Endothelial cell (in vitro differentiated cells): Measurements from ENCODE around the gene METRN. TPM values are rescaled to one million over a fixed set of nuclear protein-coding genes. Genes with fewer than 3 reads are reported as not detected.

Experiments used
- DNase-seq: peaks from one replicate; pipeline ENCODE4 v3.0.0; 2021; ENCODE audit warnings: low spot score
- H3K27ac Mint-ChIP-seq: one replicate; pipeline ENCODE4 v1.8.0; 2021; ENCODE audit warnings: mixed read lengths, inconsistent platforms; ENCODE audit not compliant: unreplicated experiment
- H3K27me3 Mint-ChIP-seq: one replicate; pipeline ENCODE4 v1.8.0; 2021; ENCODE audit warnings: mild to moderate bottlenecking, moderate library complexity, mixed read lengths, inconsistent platforms; ENCODE audit not compliant: unreplicated experiment
- H3K36me3 Mint-ChIP-seq: one replicate; pipeline ENCODE4 v1.8.0; 2021; ENCODE audit warnings: mild to moderate bottlenecking, low read depth, mixed read lengths, inconsistent platforms; ENCODE audit not compliant: unreplicated experiment
- H3K4me1 Mint-ChIP-seq: one replicate; pipeline ENCODE4 v1.8.0; 2021; ENCODE audit warnings: mild to moderate bottlenecking, mixed read lengths, inconsistent platforms; ENCODE audit not compliant: unreplicated experiment
- H3K4me3 Mint-ChIP-seq: one replicate; pipeline ENCODE4 v1.8.0; 2021; ENCODE audit warnings: mild to moderate bottlenecking, mixed read lengths, inconsistent platforms; ENCODE audit not compliant: unreplicated experiment
- H3K9me3 Mint-ChIP-seq: one replicate; pipeline ENCODE4 v1.8.0; 2021; ENCODE audit warnings: mixed read lengths, inconsistent platforms; ENCODE audit not compliant: unreplicated experiment
- total RNA-seq: library from RNA; stranded (reverse); fragmentation: NEBNext Ultra II Directional; extraction: Animal tissue kit (Norgen Biotek cat#: 25700); gene quantifications from one replicate; pipeline ENCODE4 v1.2.1, GENCODE V29; 2021; ENCODE audit not compliant: unreplicated experiment
- TF ChIP-seq, protein P1 (sequence below): fragments of 200-600 bp; sonication (generic); IDR thresholded peaks from one replicate; pipeline ENCODE4 v1.5.0; 2021; ENCODE audit warnings: antibody characterized with exemption; ENCODE audit not compliant: unreplicated experiment

The METRN gene
- total RNA-seq, 1 donor from 2014 or later = 11.2 TPM

DNA sequence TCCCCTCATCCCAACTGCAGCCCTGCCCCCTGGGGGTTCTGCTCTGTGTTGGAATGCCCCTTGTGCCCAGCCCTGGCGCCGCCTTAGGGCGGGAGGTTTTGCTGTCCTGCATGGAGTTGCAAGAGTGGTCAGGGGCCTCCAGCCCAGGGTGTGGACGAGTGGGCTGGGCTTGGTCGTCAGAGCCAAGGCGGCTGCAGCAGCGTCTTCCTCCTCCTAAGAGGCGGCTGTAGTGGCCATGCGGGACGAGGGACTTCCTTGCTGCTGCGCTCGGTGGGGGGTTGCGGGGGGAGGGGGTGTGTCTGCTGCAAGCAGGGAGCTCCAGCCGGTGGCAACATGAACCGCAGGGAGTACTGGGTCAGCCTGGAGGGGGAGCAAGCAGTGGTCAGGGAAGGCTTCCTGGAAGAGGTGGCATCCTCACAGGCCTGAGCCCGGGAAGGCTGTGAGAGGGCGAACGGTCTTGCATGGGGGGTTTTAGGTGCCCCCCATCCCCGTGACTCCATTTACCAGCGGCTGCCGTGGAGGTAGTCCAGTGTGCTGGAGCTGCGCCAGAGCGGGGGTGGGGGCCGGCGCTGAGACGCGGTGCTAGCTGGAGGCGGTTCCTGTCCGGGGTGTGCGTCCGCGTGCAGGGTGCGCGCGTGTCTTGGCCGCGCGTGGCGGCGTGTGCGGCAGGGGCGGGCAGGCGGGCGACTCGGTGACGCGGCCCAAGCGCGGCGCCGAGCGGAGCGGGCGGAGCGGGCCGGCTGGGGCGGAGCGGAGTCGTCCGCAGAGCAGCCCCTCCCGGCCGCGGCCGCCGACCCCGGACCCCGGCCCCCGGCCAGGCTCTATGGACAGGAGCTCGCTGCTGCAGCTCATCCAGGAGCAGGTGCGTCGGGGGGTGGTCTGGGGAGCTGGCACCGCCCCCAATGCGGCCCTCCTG is 39.7 kb upstream of the METRN start, which contains the start of gene RHBDL1:
Gene RHBDL1 (plus strand): TSS at position 704 of the 916 bp plus-strand sequence. CDS start 120 bp downstream, at position 824.
- H3K27ac Mint-ChIP-seq = no peak within 1 kb of the TSS
- TF ChIP-seq, protein P1, sequence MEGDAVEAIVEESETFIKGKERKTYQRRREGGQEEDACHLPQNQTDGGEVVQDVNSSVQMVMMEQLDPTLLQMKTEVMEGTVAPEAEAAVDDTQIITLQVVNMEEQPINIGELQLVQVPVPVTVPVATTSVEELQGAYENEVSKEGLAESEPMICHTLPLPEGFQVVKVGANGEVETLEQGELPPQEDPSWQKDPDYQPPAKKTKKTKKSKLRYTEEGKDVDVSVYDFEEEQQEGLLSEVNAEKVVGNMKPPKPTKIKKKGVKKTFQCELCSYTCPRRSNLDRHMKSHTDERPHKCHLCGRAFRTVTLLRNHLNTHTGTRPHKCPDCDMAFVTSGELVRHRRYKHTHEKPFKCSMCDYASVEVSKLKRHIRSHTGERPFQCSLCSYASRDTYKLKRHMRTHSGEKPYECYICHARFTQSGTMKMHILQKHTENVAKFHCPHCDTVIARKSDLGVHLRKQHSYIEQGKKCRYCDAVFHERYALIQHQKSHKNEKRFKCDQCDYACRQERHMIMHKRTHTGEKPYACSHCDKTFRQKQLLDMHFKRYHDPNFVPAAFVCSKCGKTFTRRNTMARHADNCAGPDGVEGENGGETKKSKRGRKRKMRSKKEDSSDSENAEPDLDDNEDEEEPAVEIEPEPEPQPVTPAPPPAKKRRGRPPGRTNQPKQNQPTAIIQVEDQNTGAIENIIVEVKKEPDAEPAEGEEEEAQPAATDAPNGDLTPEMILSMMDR = no peak
- no peaks in the 10 kb centered on the region for H3K36me3 Mint-ChIP-seq
- no peaks in the 10 kb centered on the region for H3K9me3 Mint-ChIP-seq
- no peak within 1 kb of the TSS for H3K4me3 Mint-ChIP-seq
- DNase-seq = no peak
- peaks cover 14% of the 10 kb centered on the region for H3K27me3 Mint-ChIP-seq
- no peaks in the 10 kb centered on the region for H3K4me1 Mint-ChIP-seq

DNA sequence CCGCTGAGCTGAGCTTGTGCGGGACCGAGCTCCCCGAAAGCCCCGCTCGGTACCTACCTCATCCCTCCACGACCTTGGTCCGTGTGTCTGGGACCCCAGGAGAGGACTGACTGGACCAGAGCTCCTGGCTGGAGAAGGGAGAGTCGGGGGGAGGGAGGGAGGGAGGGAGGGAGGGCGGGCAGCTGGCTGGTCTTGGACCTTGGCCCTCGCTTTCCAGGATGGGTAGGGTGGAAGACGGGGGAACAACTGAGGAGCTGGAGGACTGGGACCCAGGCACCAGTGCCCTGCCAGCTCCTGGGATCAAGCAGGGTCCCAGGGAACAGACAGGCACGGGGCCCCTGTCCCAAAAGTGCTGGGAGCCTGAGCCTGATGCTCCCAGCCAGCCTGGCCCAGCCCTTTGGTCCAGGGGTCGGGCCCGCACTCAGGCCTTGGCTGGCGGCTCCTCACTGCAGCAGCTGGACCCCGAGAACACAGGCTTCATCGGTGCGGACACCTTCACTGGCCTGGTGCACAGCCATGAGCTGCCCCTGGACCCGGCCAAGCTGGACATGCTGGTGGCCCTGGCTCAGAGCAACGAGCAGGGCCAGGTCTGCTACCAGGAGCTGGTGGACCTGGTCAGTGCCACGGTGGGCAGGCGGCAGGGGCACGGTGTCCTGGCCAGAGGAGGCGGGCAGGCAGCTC is 38.9 kb upstream of the METRN start:
- Mint-ChIP-seq H3K27me3 (peaks cover 13% of the 10 kb centered on the region), H3K4me3 (no peak overlapping the region), H3K4me1 (peaks cover under 1% of the 10 kb centered on the region), H3K27ac (no peak overlapping the region), H3K36me3 (no peaks in the 10 kb centered on the region), H3K9me3 (no peaks in the 10 kb centered on the region)
- TF ChIP-seq, protein P1 = no peak
- no peak for DNase-seq

GRCh38 chr16:676565-676902 is 38.4 kb upstream of the METRN start:
- H3K4me3 Mint-ChIP-seq = no peak overlapping the region
- DNase-seq = no peak
- H3K9me3 Mint-ChIP-seq = no peaks in the 10 kb centered on the region
- H3K27me3 Mint-ChIP-seq = peaks cover 14% of the 10 kb centered on the region
- peaks cover 3% of the 10 kb centered on the region for H3K4me1 Mint-ChIP-seq
- TF ChIP-seq, protein P1 = no peak
- H3K36me3 Mint-ChIP-seq = no peaks in the 10 kb centered on the region
- H3K27ac Mint-ChIP-seq = no peak overlapping the region

DNA sequence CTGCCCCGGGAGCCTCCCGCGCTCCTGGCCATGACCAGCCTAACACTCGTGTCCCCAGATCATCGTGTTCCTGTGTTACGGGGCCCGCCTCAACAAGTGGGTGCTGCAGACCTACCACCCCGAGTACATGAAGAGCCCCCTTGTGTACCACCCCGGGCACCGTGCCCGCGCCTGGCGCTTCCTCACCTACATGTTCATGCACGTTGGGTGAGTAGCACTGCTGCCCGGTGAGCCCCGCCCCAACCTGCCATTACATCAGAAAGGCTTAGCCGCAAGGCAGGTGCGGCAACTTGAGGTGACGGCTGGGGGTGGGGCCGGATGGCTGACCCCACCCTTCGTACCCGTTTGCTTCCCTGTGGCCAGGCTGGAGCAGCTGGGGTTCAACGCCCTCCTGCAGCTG is 38.0 kb upstream of the METRN start:
- DNase-seq = no peak
- Mint-ChIP-seq H3K27me3 (peaks cover 15% of the 10 kb centered on the region), H3K4me1 (peaks cover 3% of the 10 kb centered on the region), H3K27ac (no peak overlapping the region), H3K9me3 (no peaks in the 10 kb centered on the region), H3K4me3 (no peak overlapping the region), H3K36me3 (no peaks in the 10 kb centered on the region)
- TF ChIP-seq, protein P1 = no peak
